HG03025 (cell line): Measurements from ENCODE around the gene EFHC1.

ENCODE experiments used
- ATAC-seq: cut with Tn5 transposase; IDR thresholded peaks from one replicate; pipeline ENCODE4 v1.9.1; 2021; ENCODE audit warnings: mild to moderate bottlenecking, moderate library complexity; ENCODE audit not compliant: unreplicated experiment, low FRiP score

Gene EFHC1

DNA sequence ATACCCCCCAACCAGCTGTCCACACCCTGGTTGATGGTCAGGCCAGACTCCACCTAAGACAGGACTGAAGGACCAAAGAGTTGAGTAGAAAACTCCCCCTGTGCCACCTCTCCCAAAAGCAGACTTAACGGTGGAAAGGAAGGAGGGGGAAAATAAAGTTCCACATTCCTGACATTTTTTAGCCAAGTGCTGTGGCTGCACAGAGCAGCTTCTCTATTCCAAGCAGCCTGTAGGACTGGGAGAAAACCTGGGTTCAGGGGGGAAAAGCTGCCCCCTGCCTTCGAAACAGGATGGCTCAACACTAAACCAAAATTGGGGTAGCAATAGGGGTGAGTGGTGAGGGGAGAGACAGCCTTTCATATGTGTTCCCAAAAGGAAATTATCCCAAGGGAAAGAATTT is 153.2 kb downstream of the EFHC1 start:
- no peak for ATAC-seq
